Activated T-cell treated with anti-CD3 and anti-CD28 coated beads, Interleukin-2, amount 50 U/mL, for 24 hours (primary cell): ENCODE measurements around the gene SACS.

Experiments used
- DNase-seq: peaks from one replicate; pipeline ENCODE4 v3.0.0-alpha.2; 2020
- H3K27ac Mint-ChIP-seq: 2 replicates; pipeline ENCODE4 v1.8.0; 2020; ENCODE audit warnings: mild to moderate bottlenecking, mixed read lengths
- H3K27me3 Mint-ChIP-seq: 2 replicates; pipeline ENCODE4 v1.8.0; 2020; ENCODE audit warnings: mixed read lengths
- H3K36me3 Mint-ChIP-seq: 2 replicates; pipeline ENCODE4 v1.8.0; 2020; ENCODE audit warnings: low read depth, mixed read lengths
- H3K4me1 Mint-ChIP-seq: 2 replicates; pipeline ENCODE4 v1.8.0; 2020; ENCODE audit warnings: low read depth, mixed read lengths
- H3K4me3 Mint-ChIP-seq: 2 replicates; pipeline ENCODE4 v1.8.0; 2020; ENCODE audit warnings: mild to moderate bottlenecking, moderate library complexity, mixed read lengths
- H3K9me3 Mint-ChIP-seq: 2 replicates; pipeline ENCODE4 v1.8.0; 2020; ENCODE audit warnings: mixed read lengths

Gene SACS

DNA sequence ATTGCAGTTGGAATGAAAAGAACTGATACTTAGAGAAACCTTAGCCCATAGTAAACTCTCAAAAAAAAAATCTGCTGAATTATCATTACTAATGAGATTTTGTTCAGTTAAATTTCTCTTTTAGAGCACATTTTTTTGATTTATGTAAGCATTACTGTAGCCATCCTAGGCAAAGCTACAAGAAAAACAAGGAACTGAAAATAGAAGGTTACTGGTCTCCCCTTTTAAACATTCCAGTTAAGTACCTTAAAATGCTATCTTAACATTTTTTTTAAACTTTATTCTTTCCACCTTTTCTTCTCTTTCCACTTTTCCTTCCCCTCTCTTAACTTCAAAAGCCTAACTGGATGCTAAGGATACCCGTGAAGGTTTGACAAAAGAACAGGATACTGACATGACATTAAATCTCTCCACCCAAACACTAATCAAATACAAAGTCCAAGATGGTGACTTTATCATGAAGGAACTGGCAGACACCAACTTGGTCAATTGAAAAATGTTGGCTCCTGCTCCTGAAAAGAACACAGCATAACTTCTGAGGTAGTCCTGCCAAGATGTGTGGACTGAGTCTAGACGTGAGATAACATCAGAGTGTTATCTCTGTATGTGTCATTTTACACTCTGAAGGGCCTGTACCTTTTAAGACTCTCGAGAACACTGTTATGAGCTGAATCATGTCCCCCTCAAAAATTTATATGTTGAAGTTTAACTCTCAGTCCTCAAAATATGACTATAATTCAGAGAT, 29.5 kb upstream of the SACS start:
- no peaks in the 10 kb centered on the region for H3K9me3 Mint-ChIP-seq
- no peak for DNase-seq
- no peaks in the 10 kb centered on the region for H3K36me3 Mint-ChIP-seq
- peaks cover 4% of the 10 kb centered on the region for H3K27me3 Mint-ChIP-seq
- no peak overlapping the region for H3K4me3 Mint-ChIP-seq
- H3K4me1 Mint-ChIP-seq = peaks cover 16% of the 10 kb centered on the region
- no peak overlapping the region for H3K27ac Mint-ChIP-seq

- no peak overlapping the region for H3K27ac Mint-ChIP-seq
- H3K4me1 Mint-ChIP-seq = peaks cover 11% of the 10 kb centered on the region
- no peaks in the 10 kb centered on the region for H3K36me3 Mint-ChIP-seq
- no peaks in the 10 kb centered on the region for H3K9me3 Mint-ChIP-seq
- H3K4me3 Mint-ChIP-seq = no peak overlapping the region
- DNase-seq = no peak
- peaks cover 4% of the 10 kb centered on the region for H3K27me3 Mint-ChIP-seq
Measured at GRCh38 chr13:23461544-23461943, 28.0 kb upstream of the SACS start.

- Mint-ChIP-seq H3K36me3 (no peaks in the 10 kb centered on the region), H3K4me3 (no peak overlapping the region), H3K27me3 (peaks cover 4% of the 10 kb centered on the region), H3K27ac (no peak overlapping the region), H3K9me3 (no peaks in the 10 kb centered on the region), H3K4me1 (peaks cover 8% of the 10 kb centered on the region)
- no peak for DNase-seq
Measured at GRCh38 chr13:23460921-23461320, 27.4 kb upstream of the SACS start.

DNA sequence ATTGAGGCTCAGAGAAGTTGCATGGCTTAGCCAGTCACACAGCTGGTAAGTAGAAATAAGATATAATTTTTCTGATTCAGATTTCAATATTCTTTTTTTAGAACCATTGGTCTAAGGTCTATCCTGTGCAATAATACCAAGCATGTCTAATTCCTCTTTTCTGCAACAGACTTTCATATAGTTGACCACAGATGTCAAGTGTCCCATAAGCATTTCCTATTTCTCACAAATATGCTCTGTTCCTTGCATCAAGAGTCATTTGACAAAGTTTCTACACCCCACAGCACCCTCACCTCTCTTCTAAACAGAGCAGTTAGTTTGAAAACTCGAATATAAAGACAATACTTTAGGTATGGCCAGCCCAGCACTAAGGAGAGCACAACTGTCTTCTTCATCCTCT, 26.8 kb upstream of the SACS start:
- no peak overlapping the region for H3K27ac Mint-ChIP-seq
- no peak overlapping the region for H3K4me3 Mint-ChIP-seq
- peaks cover 7% of the 10 kb centered on the region for H3K4me1 Mint-ChIP-seq

GRCh38 chr13:23458989-23459388, 25.5 kb upstream of the SACS start:
- DNase-seq = no peak
- Mint-ChIP-seq H3K4me3 (no peak overlapping the region), H3K36me3 (no peaks in the 10 kb centered on the region), H3K4me1 (peaks cover 4% of the 10 kb centered on the region), H3K27ac (no peak overlapping the region), H3K27me3 (peaks cover 4% of the 10 kb centered on the region), H3K9me3 (no peaks in the 10 kb centered on the region)

More for the DNA sequence above, 26.8 kb upstream of the SACS start:
- Mint-ChIP-seq H3K9me3 (no peaks in the 10 kb centered on the region), H3K36me3 (no peaks in the 10 kb centered on the region), H3K27me3 (peaks cover 4% of the 10 kb centered on the region)
- DNase-seq = no peak

GRCh38 chr13:23456437-23457210, 23.1 kb upstream of the SACS start:
- Mint-ChIP-seq H3K4me3 (no peak overlapping the region), H3K27ac (no peak overlapping the region), H3K4me1 (no peaks in the 10 kb centered on the region), H3K9me3 (no peaks in the 10 kb centered on the region), H3K36me3 (no peaks in the 10 kb centered on the region), H3K27me3 (peaks cover 4% of the 10 kb centered on the region)
- DNase-seq = no peak

DNA sequence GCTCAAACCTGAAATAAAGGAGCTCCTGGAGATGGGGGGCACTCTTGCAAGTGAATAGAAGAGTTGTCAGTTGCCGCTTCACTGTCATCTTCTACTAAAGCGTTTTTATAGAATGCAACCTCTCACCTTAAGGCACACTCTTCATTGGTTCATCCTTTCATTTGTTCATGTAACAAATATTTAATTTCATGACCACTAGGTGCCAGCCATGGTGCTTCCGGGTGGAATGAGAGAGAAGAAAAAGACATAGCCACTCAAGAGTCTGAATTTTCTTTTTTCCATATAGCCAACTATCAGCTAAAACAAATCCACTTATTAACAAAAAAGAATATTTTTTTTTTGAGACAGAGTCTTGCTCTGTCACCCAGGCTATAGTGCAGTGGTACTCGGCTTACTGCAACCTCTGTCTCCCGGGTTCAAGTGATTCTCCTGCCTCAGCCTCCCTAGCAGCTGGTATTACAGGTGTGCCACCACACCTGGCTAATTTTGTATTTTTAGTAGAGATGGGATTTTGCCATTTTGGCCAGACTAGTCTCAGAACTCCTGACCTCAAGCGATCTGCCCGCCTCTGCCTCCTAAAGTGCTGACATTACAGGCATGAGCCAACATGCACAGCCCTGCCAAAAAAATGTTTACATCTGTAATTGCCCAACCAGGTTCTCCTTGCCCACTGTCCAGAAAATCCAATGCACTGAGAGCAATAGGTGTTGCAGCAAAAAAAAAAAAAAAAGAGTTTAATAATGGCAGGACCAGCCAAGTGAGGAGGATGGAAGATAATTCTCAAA, 22.1 kb upstream of the SACS start:
- Mint-ChIP-seq H3K4me3 (no peak overlapping the region), H3K27me3 (no peaks in the 10 kb centered on the region), H3K4me1 (peaks cover under 1% of the 10 kb centered on the region), H3K36me3 (no peaks in the 10 kb centered on the region), H3K9me3 (no peaks in the 10 kb centered on the region), H3K27ac (no peak overlapping the region)
- DNase-seq = no peak

DNA sequence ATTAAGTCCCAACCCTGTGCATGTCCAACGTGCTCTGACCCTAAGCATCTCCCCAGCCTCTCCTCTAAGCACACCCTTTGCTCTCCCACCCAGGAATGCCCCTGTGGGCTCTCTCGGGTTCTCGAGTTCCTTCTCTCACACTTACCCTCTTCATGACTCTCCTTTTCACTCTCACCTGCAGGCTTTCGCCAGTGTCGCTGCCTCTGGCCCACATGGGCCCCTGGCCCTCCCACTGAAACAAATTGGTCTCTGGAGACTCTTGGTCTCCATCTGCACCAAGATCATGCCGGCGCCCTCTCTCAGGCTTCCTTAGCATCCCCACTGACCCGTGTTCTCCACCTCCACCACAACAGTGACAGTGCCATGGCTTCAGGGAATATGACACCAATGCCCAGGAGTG, 19.6 kb upstream of the SACS start:
- H3K9me3 Mint-ChIP-seq = no peaks in the 10 kb centered on the region
- peaks cover 5% of the 10 kb centered on the region for H3K4me1 Mint-ChIP-seq
- H3K36me3 Mint-ChIP-seq = no peaks in the 10 kb centered on the region
- no peak overlapping the region for H3K4me3 Mint-ChIP-seq
- no peak for DNase-seq
- H3K27me3 Mint-ChIP-seq = no peaks in the 10 kb centered on the region
- H3K27ac Mint-ChIP-seq = no peak overlapping the region

GRCh38 chr13:23450340-23451046, 17.0 kb upstream of the SACS start:
- Mint-ChIP-seq H3K36me3 (no peaks in the 10 kb centered on the region), H3K4me3 (no peak overlapping the region), H3K4me1 (peaks cover 5% of the 10 kb centered on the region), H3K9me3 (no peaks in the 10 kb centered on the region), H3K27ac (no peak overlapping the region), H3K27me3 (no peaks in the 10 kb centered on the region)
- DNase-seq = no peak

- DNase-seq = no peak
- Mint-ChIP-seq H3K4me3 (no peak overlapping the region), H3K9me3 (no peaks in the 10 kb centered on the region), H3K36me3 (no peaks in the 10 kb centered on the region), H3K4me1 (peaks cover 7% of the 10 kb centered on the region), H3K27me3 (no peaks in the 10 kb centered on the region), H3K27ac (no peak overlapping the region)
Measured at GRCh38 chr13:23449398-23450162, 16.1 kb upstream of the SACS start.

- Mint-ChIP-seq H3K4me3 (no peak overlapping the region), H3K4me1 (peaks cover 7% of the 10 kb centered on the region), H3K27ac (no peak overlapping the region), H3K36me3 (no peaks in the 10 kb centered on the region), H3K27me3 (no peaks in the 10 kb centered on the region), H3K9me3 (no peaks in the 10 kb centered on the region)
- no peak for DNase-seq
Measured at GRCh38 chr13:23447927-23448326, 14.4 kb upstream of the SACS start.

DNA sequence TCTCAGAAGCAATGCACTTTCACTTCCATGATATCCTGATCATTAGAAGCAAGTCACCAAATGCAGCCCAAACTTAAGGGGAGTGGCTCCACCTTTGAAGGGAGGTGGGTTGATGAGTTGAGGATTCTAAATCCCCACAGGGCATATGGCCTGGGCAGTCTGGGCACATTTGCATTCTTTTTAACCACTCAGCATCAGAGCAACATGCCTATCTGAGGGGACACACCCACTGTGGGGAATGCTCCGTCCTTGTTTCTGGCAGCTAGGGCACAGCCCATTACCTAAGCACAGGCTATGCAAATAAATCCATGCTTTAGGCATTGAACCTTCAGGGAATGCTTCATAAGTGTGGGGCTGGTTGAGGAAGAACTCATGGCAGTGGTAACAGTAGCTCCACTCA, 12.3 kb upstream of the SACS start:
- H3K27me3 Mint-ChIP-seq = no peaks in the 10 kb centered on the region
- no peak overlapping the region for H3K4me3 Mint-ChIP-seq
- H3K27ac Mint-ChIP-seq = no peak overlapping the region
- no peak for DNase-seq
- no peaks in the 10 kb centered on the region for H3K36me3 Mint-ChIP-seq
- no peaks in the 10 kb centered on the region for H3K9me3 Mint-ChIP-seq
- peaks cover 7% of the 10 kb centered on the region for H3K4me1 Mint-ChIP-seq

GRCh38 chr13:23443878-23444277, 10.4 kb upstream of the SACS start:
- DNase-seq = no peak
- Mint-ChIP-seq H3K27ac (no peak overlapping the region), H3K27me3 (no peaks in the 10 kb centered on the region), H3K36me3 (no peaks in the 10 kb centered on the region), H3K4me1 (peaks cover 2% of the 10 kb centered on the region), H3K4me3 (no peak overlapping the region), H3K9me3 (no peaks in the 10 kb centered on the region)

DNA sequence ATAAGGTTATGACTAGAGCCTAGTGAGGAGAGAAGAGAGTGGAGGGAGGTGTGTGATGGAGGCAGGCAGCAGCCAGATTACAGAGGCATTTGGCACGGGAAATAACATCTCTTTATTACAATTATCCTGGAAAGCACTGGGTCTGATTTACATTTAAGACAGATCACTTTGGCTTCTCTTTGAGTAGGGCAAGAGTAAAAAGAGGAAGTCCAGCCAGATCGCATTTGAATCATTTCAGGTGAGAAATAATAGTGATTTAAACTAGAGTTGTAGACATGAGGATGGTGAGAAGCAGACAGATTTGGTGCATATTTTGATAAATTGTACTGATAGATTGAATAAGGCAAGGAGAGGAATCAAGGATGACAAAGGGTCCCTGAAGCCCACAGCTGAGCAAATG, 9.6 kb upstream of the SACS start:
- no peaks in the 10 kb centered on the region for H3K27me3 Mint-ChIP-seq
- H3K4me3 Mint-ChIP-seq = no peak overlapping the region
- peaks cover 2% of the 10 kb centered on the region for H3K4me1 Mint-ChIP-seq
- DNase-seq = no peak
- no peak overlapping the region for H3K27ac Mint-ChIP-seq
- no peaks in the 10 kb centered on the region for H3K9me3 Mint-ChIP-seq
- no peaks in the 10 kb centered on the region for H3K36me3 Mint-ChIP-seq
